ENCODE measurements around the gene DPAGT1.

DPAGT1 gene

GRCh38 chr11:119101759-119102423 lies at the start of gene DPAGT1:
Gene DPAGT1, minus strand, starts transcription at chr11:119101853. Its CDS starts 198 bp downstream, at chr11:119101655.
- no peak for TF ChIP-seq GATA3 (IDR thresholded peaks at IDR 0.05; ENCODE audit: low read depth, low read length)
- 0 out of 2 replicates have a peak, but pooled peaks have one; percentile 10 for TF ChIP-seq GATA2 (IDR thresholded peaks at IDR 0.05; ENCODE audit: low read depth, low read length)

- no peak for TF ChIP-seq GATA2 (IDR thresholded peaks at IDR 0.05; ENCODE audit: low read depth, low read length)
- no peak for TF ChIP-seq GATA3 (IDR thresholded peaks at IDR 0.05; ENCODE audit: low read depth, low read length)
Measured at GRCh38 chr11:119149786-119150275, 48.2 kb upstream of the DPAGT1 start.

DNA sequence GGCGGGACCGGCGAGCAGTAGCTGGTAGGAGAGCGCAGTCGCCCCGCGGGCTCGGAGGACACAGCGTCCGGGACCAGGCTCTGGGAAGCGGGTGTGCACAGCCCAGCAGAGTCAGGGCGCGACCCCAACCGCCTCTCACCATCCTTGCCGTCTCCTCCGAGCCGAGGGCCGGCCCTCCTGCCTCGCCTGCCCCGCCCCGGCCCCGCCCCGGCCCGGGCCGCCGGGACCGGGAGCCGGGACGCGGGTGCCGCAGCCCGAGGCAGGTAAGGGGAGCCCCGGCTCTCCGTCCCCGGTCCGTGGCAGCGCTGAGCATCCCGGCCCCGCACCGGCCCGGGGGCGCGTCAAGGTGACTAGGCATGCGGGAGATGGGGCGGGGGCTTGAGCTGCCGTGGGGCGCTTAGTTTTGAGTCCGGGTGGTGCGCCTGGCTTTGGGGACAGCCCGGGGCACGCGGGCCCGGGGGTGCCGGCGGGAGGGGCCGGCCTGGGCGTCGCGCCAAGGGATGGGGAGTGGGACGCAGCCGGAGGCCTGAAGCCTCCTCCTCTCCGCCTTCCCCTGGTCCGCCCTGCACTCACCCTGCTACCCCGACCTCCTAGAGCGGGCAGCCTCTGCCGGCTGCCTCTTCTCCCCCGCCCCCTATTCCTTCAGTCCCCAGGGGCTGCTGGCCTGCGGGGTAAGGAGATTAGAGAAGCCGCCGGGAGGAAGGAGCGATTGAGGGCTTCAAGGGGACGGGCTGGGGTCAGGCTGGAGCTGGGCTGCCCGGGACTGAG lies 47.5 kb upstream of the DPAGT1 start, which contains the start of gene ABCG4:
Gene ABCG4 (plus strand): TSS at position 35 of the 768 bp plus-strand sequence. CDS start 914 bp downstream, outside the sequence.
- TF ChIP-seq GATA2 (IDR thresholded peaks at IDR 0.05; ENCODE audit: low read depth, low read length) (no peak), GATA3 (IDR thresholded peaks at IDR 0.05; ENCODE audit: low read depth, low read length) (no peak)

DNA sequence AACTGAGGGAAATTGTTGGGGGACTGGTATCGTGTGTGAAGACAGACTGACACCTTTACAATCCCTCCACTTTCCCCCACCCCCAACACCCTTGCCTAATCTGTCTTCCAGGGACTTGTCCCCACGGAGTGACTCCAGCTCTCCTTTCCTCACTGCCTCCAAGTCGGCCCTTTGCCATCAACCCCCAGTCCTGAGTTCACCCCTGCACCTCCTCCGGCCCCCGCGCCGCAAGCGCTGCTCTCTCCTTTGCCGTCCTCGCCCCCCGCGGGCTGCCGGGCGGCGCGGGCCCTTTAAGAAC lies 47.0 kb upstream of the DPAGT1 start:
- TF ChIP-seq GATA3 (IDR thresholded peaks at IDR 0.05; ENCODE audit: low read depth, low read length) (no peak), GATA2 (IDR thresholded peaks at IDR 0.05; ENCODE audit: low read depth, low read length) (no peak)

- no peak for TF ChIP-seq GATA3 (IDR thresholded peaks at IDR 0.05; ENCODE audit: low read depth, low read length)
- no peak for TF ChIP-seq GATA2 (IDR thresholded peaks at IDR 0.05; ENCODE audit: low read depth, low read length)
Measured at GRCh38 chr11:119147604-119148333, 46.1 kb upstream of the DPAGT1 start.

DNA sequence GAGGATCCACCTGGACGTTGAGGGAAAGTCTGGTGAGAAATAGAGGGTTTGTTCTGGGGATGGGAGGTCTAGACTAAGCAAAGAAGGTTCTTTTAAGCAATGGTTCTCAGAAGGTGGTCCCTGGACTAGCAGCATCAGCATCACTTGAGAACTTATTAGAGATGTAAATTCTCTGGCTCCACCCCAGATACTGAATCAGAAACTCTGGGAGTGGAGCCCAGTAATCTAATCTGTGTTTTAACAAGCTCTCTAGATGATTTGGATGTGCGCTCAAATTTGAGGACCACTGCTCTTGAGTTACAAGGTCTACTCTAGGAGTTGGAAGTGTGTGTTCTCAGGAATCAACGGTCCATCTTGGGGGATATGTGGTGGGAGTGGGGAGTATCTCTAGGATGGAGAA lies 43.9 kb upstream of the DPAGT1 start:
- TF ChIP-seq GATA3 (IDR thresholded peaks at IDR 0.05; ENCODE audit: low read depth, low read length) (no peak), GATA2 (IDR thresholded peaks at IDR 0.05; ENCODE audit: low read depth, low read length) (no peak)

GRCh38 chr11:119144825-119145486 lies 43.3 kb upstream of the DPAGT1 start:
- TF ChIP-seq GATA2 (IDR thresholded peaks at IDR 0.05; ENCODE audit: low read depth, low read length) (no peak), GATA3 (IDR thresholded peaks at IDR 0.05; ENCODE audit: low read depth, low read length) (no peak)

GRCh38 chr11:119134389-119134978 lies 32.8 kb upstream of the DPAGT1 start:
- TF ChIP-seq GATA2 (IDR thresholded peaks at IDR 0.05; ENCODE audit: low read depth, low read length) (no peak), GATA3 (IDR thresholded peaks at IDR 0.05; ENCODE audit: low read depth, low read length) (no peak)

GRCh38 chr11:119130662-119131061 lies 29.0 kb upstream of the DPAGT1 start:
- TF ChIP-seq GATA3 (IDR thresholded peaks at IDR 0.05; ENCODE audit: low read depth, low read length): no peak
- no peak for TF ChIP-seq GATA2 (IDR thresholded peaks at IDR 0.05; ENCODE audit: low read depth, low read length)

GRCh38 chr11:119126675-119127268 lies 25.1 kb upstream of the DPAGT1 start:
- no peak for TF ChIP-seq GATA2 (IDR thresholded peaks at IDR 0.05; ENCODE audit: low read depth, low read length)
- TF ChIP-seq GATA3 (IDR thresholded peaks at IDR 0.05; ENCODE audit: low read depth, low read length): no peak

DNA sequence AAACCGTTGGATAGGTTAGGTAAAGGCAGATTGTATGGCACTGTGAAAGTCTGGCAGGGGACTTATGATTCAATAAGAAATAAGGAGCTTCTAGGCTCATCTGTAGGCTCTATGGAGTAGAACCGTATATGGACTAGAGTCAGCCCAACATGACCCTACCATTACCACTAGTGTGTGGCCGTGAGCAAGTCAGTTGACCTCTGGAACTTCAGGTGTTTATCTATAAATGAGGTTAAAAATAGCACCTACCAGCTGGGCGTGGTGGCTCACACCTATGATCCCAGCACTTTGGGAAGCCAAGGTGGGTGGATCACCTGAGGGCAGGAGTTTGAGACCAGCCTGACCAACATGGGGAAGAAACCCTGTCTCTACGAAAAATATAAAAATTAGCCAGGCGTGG lies 24.2 kb upstream of the DPAGT1 start:
- TF ChIP-seq GATA2 (IDR thresholded peaks at IDR 0.05; ENCODE audit: low read depth, low read length) (no peak), GATA3 (IDR thresholded peaks at IDR 0.05; ENCODE audit: low read depth, low read length) (no peak)

DNA sequence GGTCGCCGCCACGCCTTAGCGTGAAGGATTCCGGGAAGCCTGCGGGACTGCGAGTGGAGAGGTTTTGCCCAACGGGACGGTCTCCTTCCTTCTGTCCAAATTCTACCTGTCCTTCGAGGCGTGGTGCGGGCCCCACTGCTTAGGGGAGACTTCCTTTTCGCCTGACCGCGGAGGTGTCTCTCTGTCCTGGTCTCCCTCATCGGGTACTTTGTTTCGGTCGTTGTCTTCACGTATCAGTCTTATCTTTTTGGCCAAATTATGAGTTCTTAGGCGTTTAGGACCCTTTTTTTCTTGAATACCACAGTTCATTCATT lies 20.1 kb upstream of the DPAGT1 start:
- TF ChIP-seq GATA3 (IDR thresholded peaks at IDR 0.05; ENCODE audit: low read depth, low read length) (no peak), GATA2 (IDR thresholded peaks at IDR 0.05; ENCODE audit: low read depth, low read length) (no peak)
